ENCODE data around the gene ACAA1. TPM values are rescaled to one million over a fixed set of nuclear protein-coding genes. Genes with fewer than 3 reads are reported as not detected.

ACAA1 gene
- total and polyA plus RNA-seq, 9 donors, result 27.1 to 50.4 (median 42.7) TPM

DNA sequence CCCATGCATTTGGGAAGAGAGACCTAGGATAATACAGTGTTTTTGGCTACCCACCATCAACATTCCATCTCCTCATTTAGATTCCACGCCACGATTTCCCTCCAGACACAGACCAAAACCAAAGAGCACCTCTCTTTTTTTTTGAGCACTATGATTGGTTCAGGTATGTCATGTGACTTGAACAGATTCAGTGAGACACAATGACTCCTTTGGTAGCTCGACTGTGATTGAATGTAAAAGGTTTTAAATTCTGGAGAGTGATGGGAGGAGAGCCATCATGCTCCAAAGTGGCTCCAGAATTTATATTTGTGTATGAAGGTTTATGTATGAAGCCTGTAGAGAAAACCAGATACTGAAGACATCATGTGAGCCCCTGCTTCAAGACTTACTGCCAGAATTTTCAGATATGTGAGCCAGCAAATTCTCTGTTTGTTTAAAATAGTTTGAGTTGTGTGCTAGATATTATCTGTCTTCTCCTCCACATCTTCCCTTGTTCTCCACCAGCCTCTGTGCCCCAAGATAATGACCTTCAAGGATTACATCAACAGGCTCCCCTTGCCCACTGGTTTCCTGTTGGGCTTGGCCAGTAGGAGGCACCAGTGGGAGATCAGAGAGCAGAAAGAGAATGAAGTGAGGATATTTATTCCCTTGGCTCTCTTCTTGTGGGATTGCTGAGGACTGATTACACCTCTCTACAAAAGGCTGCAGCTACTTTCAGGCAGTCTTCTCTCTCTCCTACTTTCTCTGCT lies 14.0 kb upstream of the ACAA1 start:
- Histone ChIP-seq H3K36me3 (no peaks in the 10 kb centered on the region), H3K27me3 (no peaks in the 10 kb centered on the region), H3K4me1 (ENCODE audit: insufficient read depth) (no peaks in the 10 kb centered on the region), H3K9me3 (no peaks in the 10 kb centered on the region), H3K4me3 (no peak overlapping the region), H3K27ac (no peak overlapping the region)
- intact Hi-C loops (cut with DNase I), result no loop called here
- DNase-seq, result no peak
- 71 to 78% (median 78%) methylated on average over 3 of the region's 3 CpGs for WGBS, 3 donors
- TF ChIP-seq EP300 (IDR thresholded peaks at IDR 0.05) (no peak), POLR2A (IDR thresholded peaks at IDR 0.05) (no peak)
- TF ChIP-seq, protein P1, sequence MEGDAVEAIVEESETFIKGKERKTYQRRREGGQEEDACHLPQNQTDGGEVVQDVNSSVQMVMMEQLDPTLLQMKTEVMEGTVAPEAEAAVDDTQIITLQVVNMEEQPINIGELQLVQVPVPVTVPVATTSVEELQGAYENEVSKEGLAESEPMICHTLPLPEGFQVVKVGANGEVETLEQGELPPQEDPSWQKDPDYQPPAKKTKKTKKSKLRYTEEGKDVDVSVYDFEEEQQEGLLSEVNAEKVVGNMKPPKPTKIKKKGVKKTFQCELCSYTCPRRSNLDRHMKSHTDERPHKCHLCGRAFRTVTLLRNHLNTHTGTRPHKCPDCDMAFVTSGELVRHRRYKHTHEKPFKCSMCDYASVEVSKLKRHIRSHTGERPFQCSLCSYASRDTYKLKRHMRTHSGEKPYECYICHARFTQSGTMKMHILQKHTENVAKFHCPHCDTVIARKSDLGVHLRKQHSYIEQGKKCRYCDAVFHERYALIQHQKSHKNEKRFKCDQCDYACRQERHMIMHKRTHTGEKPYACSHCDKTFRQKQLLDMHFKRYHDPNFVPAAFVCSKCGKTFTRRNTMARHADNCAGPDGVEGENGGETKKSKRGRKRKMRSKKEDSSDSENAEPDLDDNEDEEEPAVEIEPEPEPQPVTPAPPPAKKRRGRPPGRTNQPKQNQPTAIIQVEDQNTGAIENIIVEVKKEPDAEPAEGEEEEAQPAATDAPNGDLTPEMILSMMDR (IDR thresholded peaks at IDR 0.05), result no peak

DNA sequence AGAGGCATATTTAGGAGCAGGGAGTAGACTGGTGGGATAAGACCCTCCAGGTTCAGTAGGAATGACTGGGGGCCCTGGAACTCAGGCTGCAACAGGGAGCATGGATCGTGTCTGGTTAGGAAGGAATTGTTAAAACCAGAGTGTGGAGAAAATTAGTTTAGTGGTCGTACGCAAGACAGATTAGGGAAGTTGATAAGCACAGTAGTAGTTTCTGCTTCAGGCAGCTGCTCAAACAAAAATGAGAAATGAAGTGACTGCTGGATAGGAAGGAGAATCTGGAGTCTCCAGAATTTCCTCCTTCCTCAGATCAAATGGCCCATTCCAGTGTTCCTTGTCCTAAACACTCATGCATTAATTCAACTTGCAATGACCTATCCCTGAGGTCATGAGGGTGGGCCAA lies 12.8 kb upstream of the ACAA1 start:
- H3K27me3 ChIP-seq, result no peaks in the 10 kb centered on the region
- no peak for TF ChIP-seq POLR2A (IDR thresholded peaks at IDR 0.05)
- DNase-seq, result no peak
- H3K36me3 ChIP-seq, result no peaks in the 10 kb centered on the region
- H3K4me3 ChIP-seq, result no peak overlapping the region
- no peak overlapping the region for H3K27ac ChIP-seq
- WGBS, 3 donors, result 55 to 86% (median 75%) methylated on average over 3 of the region's 3 CpGs
- H3K4me1 ChIP-seq (ENCODE audit: insufficient read depth), result no peaks in the 10 kb centered on the region
- intact Hi-C loops (cut with DNase I), result no loop called here
- H3K9me3 ChIP-seq, result no peaks in the 10 kb centered on the region

DNA sequence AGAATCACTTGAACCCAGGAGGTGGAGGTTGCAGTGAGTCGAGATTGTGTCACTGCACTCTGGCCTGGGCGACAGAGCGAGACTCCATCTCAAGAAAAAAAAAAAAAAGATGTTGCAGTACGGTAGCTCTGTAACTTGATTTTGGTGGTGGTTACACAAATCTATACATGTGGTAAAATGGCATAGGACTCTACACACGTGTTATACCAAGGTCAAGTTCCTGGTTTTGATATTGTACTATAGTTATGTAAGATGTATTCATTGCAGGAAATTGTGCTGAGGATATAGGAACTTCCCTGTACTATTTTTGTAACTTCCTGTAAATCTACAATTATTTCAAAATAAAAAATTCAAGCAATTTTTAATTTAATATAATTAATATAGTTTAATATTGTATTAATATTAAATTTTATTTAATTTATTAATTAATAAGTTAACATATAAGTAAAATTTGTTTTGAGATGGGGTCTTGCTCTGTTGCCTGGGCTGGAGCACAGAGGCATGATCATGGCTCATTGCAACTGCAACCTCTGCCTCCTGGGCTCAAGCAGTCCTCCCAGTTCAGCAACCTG lies 11.5 kb upstream of the ACAA1 start:
- no peak overlapping the region for H3K4me3 ChIP-seq
- DNase-seq, result no peak
- intact Hi-C loops (cut with DNase I), result no loop called here
- WGBS, 3 donors, result 78 to 83% (median 78%) methylated on average over 5 of the region's 5 CpGs
- H3K4me1 ChIP-seq (ENCODE audit: insufficient read depth), result no peaks in the 10 kb centered on the region
- H3K27me3 ChIP-seq, result no peaks in the 10 kb centered on the region
- TF ChIP-seq POLR2A (IDR thresholded peaks at IDR 0.05), result no peak
- no peak for TF ChIP-seq EP300 (IDR thresholded peaks at IDR 0.05)
- TF ChIP-seq, protein P1 (IDR thresholded peaks at IDR 0.05), result no peak
- H3K9me3 ChIP-seq, result no peaks in the 10 kb centered on the region
- no peak overlapping the region for H3K27ac ChIP-seq
- H3K36me3 ChIP-seq, result no peaks in the 10 kb centered on the region

DNA sequence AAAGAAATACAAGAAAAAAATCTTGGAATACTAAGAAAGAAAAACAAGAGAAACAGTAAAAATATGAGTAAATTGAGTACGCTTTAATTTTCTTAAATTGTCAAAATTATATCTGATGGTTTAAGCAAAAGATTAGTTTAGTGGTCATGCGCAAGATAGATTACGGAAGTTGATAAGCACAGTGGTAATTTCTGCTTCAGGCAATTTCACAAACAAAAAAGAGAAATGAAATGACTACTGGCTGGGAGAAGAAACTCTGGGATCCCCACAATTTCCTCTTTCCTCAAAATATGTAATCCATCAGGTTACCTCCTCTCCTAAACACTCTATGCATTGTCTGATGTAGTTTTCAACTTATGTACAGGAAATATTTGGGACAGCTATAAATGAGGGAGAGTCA lies 10.5 kb upstream of the ACAA1 start:
- intact Hi-C loops (cut with DNase I), result no loop called here
- Histone ChIP-seq H3K9me3 (no peaks in the 10 kb centered on the region), H3K27ac (no peak overlapping the region), H3K27me3 (no peaks in the 10 kb centered on the region), H3K36me3 (no peaks in the 10 kb centered on the region), H3K4me3 (no peak overlapping the region), H3K4me1 (ENCODE audit: insufficient read depth) (no peaks in the 10 kb centered on the region)
- no peak for DNase-seq
- 96 to 97% (median 97%) methylated on average over 3 of the region's 3 CpGs for WGBS, 3 donors
- TF ChIP-seq POLR2A (IDR thresholded peaks at IDR 0.05) (no peak), EP300 (IDR thresholded peaks at IDR 0.05) (no peak)
- TF ChIP-seq, protein P1 (IDR thresholded peaks at IDR 0.05), result no peak

DNA sequence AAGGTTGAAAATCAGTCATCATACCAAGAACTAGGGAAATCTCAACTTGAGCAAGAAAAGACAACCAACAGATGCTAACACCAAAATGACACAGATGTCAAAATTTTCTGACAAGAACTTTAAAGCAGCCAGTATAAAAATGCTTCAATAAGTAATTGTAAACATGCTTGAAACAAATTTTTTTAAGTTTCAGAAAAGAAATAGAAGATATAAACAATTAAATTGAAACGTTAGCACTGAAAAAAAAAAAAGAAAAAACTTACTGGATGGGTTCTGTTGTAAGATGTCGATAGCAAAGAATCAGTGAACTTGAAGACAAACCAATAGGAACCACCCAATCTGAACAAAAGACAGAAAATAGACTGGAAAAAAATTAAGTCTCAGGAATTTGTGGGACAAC lies 9.6 kb upstream of the ACAA1 start:
- Histone ChIP-seq H3K4me1 (ENCODE audit: insufficient read depth) (no peaks in the 10 kb centered on the region), H3K27ac (no peak overlapping the region), H3K9me3 (no peaks in the 10 kb centered on the region), H3K4me3 (no peak overlapping the region), H3K27me3 (no peaks in the 10 kb centered on the region), H3K36me3 (no peaks in the 10 kb centered on the region)
- WGBS, 3 donors, result 76 to 83% (median 83%) methylated on average over 2 of the region's 2 CpGs
- no peak for TF ChIP-seq POLR2A (IDR thresholded peaks at IDR 0.05)
- no peak for TF ChIP-seq EP300 (IDR thresholded peaks at IDR 0.05)
- TF ChIP-seq, protein P1 (IDR thresholded peaks at IDR 0.05), result no peak
- intact Hi-C loops (cut with DNase I), result no loop called here
- DNase-seq, result no peak

Data from ovary (tissue), 9 donors.